Measurements from ENCODE around the gene FNDC3A.
"Not testable (repeated sequence)": the region's sequence is repeated elsewhere in the genome, so short reads cannot be mapped to it uniquely, and the experiment has no call there.

The FNDC3A gene

GRCh38 chr13:49132479-49133002 lies 156.8 kb downstream of the FNDC3A start:
- DNase-seq (ENCODE audit: low spot score) (no peak), FAIRE-seq (no peak)

GRCh38 chr13:49134305-49134704 lies 158.6 kb downstream of the FNDC3A start:
- FAIRE-seq (no peak), DNase-seq (ENCODE audit: low spot score) (no peak)

GRCh38 chr13:49137138-49137643 lies 161.5 kb downstream of the FNDC3A start:
- not testable (repeated sequence) for FAIRE-seq; DNase-seq (ENCODE audit: low spot score)

- no peak for FAIRE-seq
Measured at GRCh38 chr13:49140910-49141611, 165.3 kb downstream of the FNDC3A start.

GRCh38 chr13:49146950-49147355 lies 171.2 kb downstream of the FNDC3A start:
- no peak for FAIRE-seq
- no peak for DNase-seq (ENCODE audit: low spot score)

More at GRCh38 chr13:49140910-49141611, 165.3 kb downstream of the FNDC3A start:
- no peak for DNase-seq (ENCODE audit: low spot score)

GRCh38 chr13:49148405-49148804 lies 172.7 kb downstream of the FNDC3A start:
- FAIRE-seq (no peak), DNase-seq (ENCODE audit: low spot score) (no peak)

GRCh38 chr13:49157955-49158584 lies 182.4 kb downstream of the FNDC3A start:
- DNase-seq (ENCODE audit: low spot score); FAIRE-seq: not testable (repeated sequence)

GRCh38 chr13:49163162-49163561 lies 187.4 kb downstream of the FNDC3A start:
- DNase-seq (ENCODE audit: low spot score); FAIRE-seq: not testable (repeated sequence)

- no peak for FAIRE-seq
- no peak for DNase-seq (ENCODE audit: low spot score)
Measured at GRCh38 chr13:49164712-49165111, 189.0 kb downstream of the FNDC3A start.

- FAIRE-seq = no peak
Measured at GRCh38 chr13:49165798-49166752, 190.4 kb downstream of the FNDC3A start.

GRCh38 chr13:49171359-49171758 lies 195.6 kb downstream of the FNDC3A start:
- FAIRE-seq (no peak), DNase-seq (ENCODE audit: low spot score) (no peak)

More at GRCh38 chr13:49165798-49166752, 190.4 kb downstream of the FNDC3A start:
- DNase-seq (ENCODE audit: low spot score) = no peak

- DNase-seq (ENCODE audit: low spot score) = no peak
Measured at GRCh38 chr13:49183672-49184325, 208.1 kb downstream of the FNDC3A start.

GRCh38 chr13:49184621-49185020 lies 208.9 kb downstream of the FNDC3A start:
- no peak for DNase-seq (ENCODE audit: low spot score)
- FAIRE-seq = no peak

More at GRCh38 chr13:49183672-49184325, 208.1 kb downstream of the FNDC3A start:
- no peak for FAIRE-seq

GRCh38 chr13:49185264-49185663 lies 209.6 kb downstream of the FNDC3A start:
- FAIRE-seq = no peak
- no peak for DNase-seq (ENCODE audit: low spot score)

GRCh38 chr13:49190901-49191300 lies 215.2 kb downstream of the FNDC3A start:
- no peak for FAIRE-seq
- no peak for DNase-seq (ENCODE audit: low spot score)

GRCh38 chr13:49206641-49207040 lies 230.9 kb downstream of the FNDC3A start:
- FAIRE-seq = no peak

GRCh38 chr13:49208619-49209018 lies 232.9 kb downstream of the FNDC3A start:
- FAIRE-seq (no peak), DNase-seq (ENCODE audit: low spot score) (no peak)

More at GRCh38 chr13:49206641-49207040, 230.9 kb downstream of the FNDC3A start:
- DNase-seq (ENCODE audit: low spot score) = no peak

- FAIRE-seq (no peak), DNase-seq (ENCODE audit: low spot score) (no peak)
Measured at GRCh38 chr13:49210114-49210513, 234.4 kb downstream of the FNDC3A start.

- DNase-seq (ENCODE audit: low spot score) (no peak), FAIRE-seq (no peak)
Measured at GRCh38 chr13:49210669-49211068, 235.0 kb downstream of the FNDC3A start.

GRCh38 chr13:49213539-49213938 lies 237.8 kb downstream of the FNDC3A start:
- DNase-seq (ENCODE audit: low spot score) (no peak), FAIRE-seq (no peak)
